OCI-LY3 (cell line): ENCODE measurements around the gene PGF.
A peak's percentile ranks its signal among the peaks of the same experiment; 100 is the strongest.
"Not testable (repeated sequence)": the region's sequence is repeated elsewhere in the genome, so short reads cannot be mapped to it uniquely, and the experiment has no call there.

ENCODE experiments used
- H2AFZ ChIP-seq: fragments of 200-600, 300-600 bp; shearing (Covaris generic); 2 replicates; pipeline ENCODE4 v1.6.0; 2014; ENCODE audit warnings: antibody characterized with exemption, low read depth, low read length
- H3K27ac ChIP-seq: fragments of 200-600, 300-600 bp; sonication (generic); 2 replicates; pipeline ENCODE4 v1.5.1; 2014; ENCODE audit warnings: mild to moderate bottlenecking, low read length, moderate library complexity, mixed read lengths
- H3K27me3 ChIP-seq: fragments of 200-600, 300-600 bp; sonication (generic); 2 replicates; pipeline ENCODE4 v1.6.1; 2014; ENCODE audit warnings: low read depth, low read length, mixed read lengths
- H3K36me3 ChIP-seq: fragments of 200-600, 300-600 bp; sonication (generic); replicated peaks from 2 replicates; pipeline ENCODE3; 2014; ENCODE audit warnings: low read depth, low read length, mixed read lengths
- H3K4me1 ChIP-seq: fragments of 300-600, 200-600 bp; sonication (generic); 2 replicates; pipeline ENCODE4 v1.6.1; 2014; ENCODE audit warnings: low read length, mixed read lengths
- H3K4me2 ChIP-seq: fragments of 200-600, 300-600 bp; sonication (generic); 2 replicates; pipeline ENCODE4 v1.6.1; 2014; ENCODE audit warnings: low read length, mixed read lengths
- H3K4me3 ChIP-seq: fragments of 300-600, 200-600 bp; sonication (generic); 2 replicates; pipeline ENCODE4 v1.5.1; 2014; ENCODE audit warnings: antibody characterized with exemption, mild to moderate bottlenecking, low read length, moderate library complexity
- H3K79me2 ChIP-seq: fragments of 300-600, 200-600 bp; shearing (Covaris generic); 2 replicates; pipeline ENCODE4 v1.6.1; 2014; ENCODE audit warnings: mild to moderate bottlenecking, low read length, mixed read lengths
- H3K9ac ChIP-seq: fragments of 300-600, 200-600 bp; shearing (Covaris generic); 2 replicates; pipeline ENCODE4 v1.6.0; 2014; ENCODE audit warnings: mild to moderate bottlenecking, low read length, moderate library complexity
- H3K9me3 ChIP-seq: fragments of 200-600, 300-600 bp; shearing (Covaris generic); 2 replicates; pipeline ENCODE4 v1.6.1; 2014; ENCODE audit warnings: low read length, mixed read lengths; ENCODE audit not compliant: insufficient read depth
- H4K20me1 ChIP-seq: fragments of 200-600, 300-600 bp; sonication (generic); 2 replicates; pipeline ENCODE4 v1.6.1; 2016; ENCODE audit warnings: low read length, mixed read lengths; ENCODE audit not compliant: insufficient read depth
- EZH2phosphoT487 ChIP-seq: fragments of 200-600 bp; shearing (Covaris generic); IDR thresholded peaks from 2 replicates; pipeline ENCODE4 v1.6.1; 2018; ENCODE audit warnings: antibody characterized with exemption, mixed run types, low read depth
- TF ChIP-seq, protein P1 (sequence below): fragments of 200-600, 300-600 bp; sonication (generic); IDR thresholded peaks from 2 replicates; pipeline ENCODE4 v1.5.1; 2014; ENCODE audit warnings: antibody characterized with exemption, low read length, low read depth

Gene PGF

DNA sequence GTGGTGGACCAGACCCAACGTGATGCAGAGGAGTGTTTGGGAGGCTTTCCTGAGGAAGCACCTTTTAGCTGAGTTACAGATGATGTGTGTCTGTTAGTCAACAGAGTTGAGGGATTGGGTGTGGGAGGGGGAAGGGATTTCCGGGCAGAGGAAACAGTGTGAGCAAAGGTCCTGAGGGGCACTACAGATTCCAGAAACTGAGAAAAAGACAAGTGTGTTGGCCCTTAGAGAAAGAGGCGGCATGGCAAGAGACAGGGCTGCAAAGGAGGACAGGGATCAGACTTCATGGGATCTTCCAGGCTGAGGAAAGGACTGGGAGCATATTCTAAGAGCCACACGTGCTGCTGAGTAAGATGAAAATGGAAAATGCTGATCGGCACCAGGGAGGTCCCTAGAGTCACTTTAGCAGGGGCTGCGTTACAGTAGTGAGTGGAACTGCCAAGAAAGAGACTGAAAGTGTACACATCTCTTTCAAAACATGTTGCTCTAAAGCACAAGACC, 22.9 kb downstream of the PGF start:
- H3K4me1 ChIP-seq: peaks cover 14% of the 10 kb centered on the region

DNA sequence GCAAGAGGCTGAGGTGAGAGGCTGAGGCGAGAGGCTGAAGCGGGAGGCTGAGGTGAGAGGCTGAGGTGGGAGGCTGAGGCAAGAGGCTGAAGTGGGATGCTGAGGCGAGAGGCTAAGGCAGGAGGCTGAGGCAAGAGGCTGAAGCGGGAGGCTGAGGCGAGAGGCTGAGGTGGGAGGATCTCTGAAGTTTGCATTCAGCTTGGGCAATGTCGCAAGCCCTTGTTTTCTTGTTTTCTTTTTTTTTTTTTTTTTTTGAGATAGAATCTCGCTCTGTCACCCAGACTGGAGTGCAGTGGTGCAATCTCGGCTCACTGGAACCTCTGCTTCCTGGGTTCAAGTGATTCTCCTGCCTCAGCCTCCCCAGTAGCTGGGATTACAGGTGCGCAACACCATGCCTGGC, 23.7 kb downstream of the PGF start:
- not testable (repeated sequence) for H3K36me3 ChIP-seq, H3K4me2 ChIP-seq, H2AFZ ChIP-seq, H3K9me3 ChIP-seq, H3K4me3 ChIP-seq, H3K27ac ChIP-seq, H3K79me2 ChIP-seq, H3K9ac ChIP-seq, H4K20me1 ChIP-seq
- Histone ChIP-seq H3K27me3 (peaks cover 21% of the 10 kb centered on the region), H3K4me1 (peaks cover 14% of the 10 kb centered on the region)

More for the DNA sequence above, 22.9 kb downstream of the PGF start:
- Histone ChIP-seq H3K9me3 (no peaks in the 10 kb centered on the region), H3K9ac (no peak overlapping the region), H3K4me3 (0 out of 2 replicates have a peak overlapping the region, but pooled peaks have one; percentile 16), H3K36me3 (no peaks in the 10 kb centered on the region), H2AFZ (peak overlapping the region; percentile 66), H3K27me3 (peaks cover 16% of the 10 kb centered on the region), H3K79me2 (no peaks in the 10 kb centered on the region), H3K4me2 (peak overlapping the region; percentile 49), H3K27ac (no peak overlapping the region), H4K20me1 (no peaks in the 10 kb centered on the region)
- TF ChIP-seq EZH2phosphoT487: no peak
- TF ChIP-seq, protein P1, sequence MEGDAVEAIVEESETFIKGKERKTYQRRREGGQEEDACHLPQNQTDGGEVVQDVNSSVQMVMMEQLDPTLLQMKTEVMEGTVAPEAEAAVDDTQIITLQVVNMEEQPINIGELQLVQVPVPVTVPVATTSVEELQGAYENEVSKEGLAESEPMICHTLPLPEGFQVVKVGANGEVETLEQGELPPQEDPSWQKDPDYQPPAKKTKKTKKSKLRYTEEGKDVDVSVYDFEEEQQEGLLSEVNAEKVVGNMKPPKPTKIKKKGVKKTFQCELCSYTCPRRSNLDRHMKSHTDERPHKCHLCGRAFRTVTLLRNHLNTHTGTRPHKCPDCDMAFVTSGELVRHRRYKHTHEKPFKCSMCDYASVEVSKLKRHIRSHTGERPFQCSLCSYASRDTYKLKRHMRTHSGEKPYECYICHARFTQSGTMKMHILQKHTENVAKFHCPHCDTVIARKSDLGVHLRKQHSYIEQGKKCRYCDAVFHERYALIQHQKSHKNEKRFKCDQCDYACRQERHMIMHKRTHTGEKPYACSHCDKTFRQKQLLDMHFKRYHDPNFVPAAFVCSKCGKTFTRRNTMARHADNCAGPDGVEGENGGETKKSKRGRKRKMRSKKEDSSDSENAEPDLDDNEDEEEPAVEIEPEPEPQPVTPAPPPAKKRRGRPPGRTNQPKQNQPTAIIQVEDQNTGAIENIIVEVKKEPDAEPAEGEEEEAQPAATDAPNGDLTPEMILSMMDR: no peak

DNA sequence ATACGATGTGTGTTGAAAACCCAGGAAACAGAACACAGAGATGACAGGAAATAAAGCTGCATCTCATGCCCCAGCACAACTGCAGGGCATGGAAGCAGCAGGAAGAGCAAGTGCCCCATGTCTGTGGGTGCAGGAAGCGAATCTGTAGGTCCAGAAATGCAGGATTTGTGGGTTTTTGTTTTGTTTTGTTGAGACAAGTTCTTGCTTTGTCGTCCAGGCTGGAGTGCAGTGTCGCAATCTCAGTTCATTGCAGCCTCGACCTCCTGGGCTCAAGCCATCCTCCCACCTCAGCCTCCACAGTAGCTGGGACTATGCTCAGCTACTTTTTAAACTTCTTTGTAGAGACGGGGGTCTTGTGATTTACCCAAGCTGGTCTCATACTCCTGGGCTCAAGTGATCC, 26.2 kb downstream of the PGF start:
- TF ChIP-seq EZH2phosphoT487: no peak
- TF ChIP-seq, protein P1: no peak
- Histone ChIP-seq H2AFZ (no peak overlapping the region), H3K4me1 (peaks cover 14% of the 10 kb centered on the region), H3K9me3 (no peaks in the 10 kb centered on the region), H3K36me3 (no peaks in the 10 kb centered on the region), H3K4me2 (no peak overlapping the region), H3K79me2 (no peaks in the 10 kb centered on the region), H3K9ac (no peak overlapping the region), H3K27me3 (peaks cover 21% of the 10 kb centered on the region), H3K27ac (no peak overlapping the region), H4K20me1 (no peaks in the 10 kb centered on the region), H3K4me3 (no peak overlapping the region)

DNA sequence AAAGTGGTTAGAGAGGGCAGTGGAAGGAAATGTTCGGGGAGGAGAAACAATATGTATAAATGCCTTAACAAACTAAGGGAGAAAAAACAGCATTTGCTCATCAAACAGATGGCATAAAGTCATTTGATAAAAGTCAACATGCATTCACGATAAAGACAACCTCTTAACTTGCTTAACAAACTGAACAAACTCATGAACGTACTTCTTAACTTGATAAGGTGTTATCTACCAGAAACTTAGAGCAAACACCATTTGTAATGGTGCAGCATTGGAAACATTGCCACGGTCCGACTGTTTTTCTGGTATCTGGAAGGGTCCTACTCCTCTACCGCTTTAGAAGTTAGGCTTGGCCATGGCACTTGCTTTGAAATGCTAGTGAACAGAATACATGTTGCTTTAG, 28.2 kb downstream of the PGF start:
- Histone ChIP-seq H4K20me1 (no peaks in the 10 kb centered on the region), H3K4me1 (peaks cover 5% of the 10 kb centered on the region), H3K9ac (no peak overlapping the region), H3K4me2 (no peak overlapping the region), H3K9me3 (no peaks in the 10 kb centered on the region), H3K36me3 (no peaks in the 10 kb centered on the region), H3K79me2 (no peaks in the 10 kb centered on the region), H3K27ac (no peak overlapping the region), H2AFZ (no peak overlapping the region), H3K27me3 (peaks cover 21% of the 10 kb centered on the region), H3K4me3 (no peak overlapping the region)
- TF ChIP-seq, protein P1: no peak
- TF ChIP-seq EZH2phosphoT487: no peak

DNA sequence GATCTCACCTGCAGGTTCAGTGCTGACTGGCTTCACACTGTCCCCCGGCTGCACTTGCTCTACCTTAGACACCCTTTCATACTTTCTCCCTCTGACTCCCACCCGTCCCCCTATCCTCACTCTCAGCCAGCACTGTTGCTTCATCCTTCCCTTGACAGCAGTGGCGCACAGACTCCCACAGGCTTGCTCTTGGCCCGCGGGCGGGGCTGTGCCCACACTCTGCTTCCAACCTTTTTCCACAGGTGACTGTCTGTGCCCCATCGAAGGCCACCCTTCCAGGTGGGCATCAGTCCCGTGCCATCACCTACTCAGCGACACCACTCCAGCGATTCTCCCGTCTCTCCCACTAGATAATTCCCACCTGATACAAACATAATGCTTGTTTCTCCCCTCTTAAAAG, 31.3 kb downstream of the PGF start:
- H2AFZ ChIP-seq: no peak overlapping the region
- H3K27me3 ChIP-seq: peaks cover 13% of the 10 kb centered on the region
- H3K27ac ChIP-seq: no peak overlapping the region
- H3K4me2 ChIP-seq: no peak overlapping the region
- peaks cover 4% of the 10 kb centered on the region for H3K4me1 ChIP-seq
- no peak overlapping the region for H3K9ac ChIP-seq
- no peak for TF ChIP-seq EZH2phosphoT487
- TF ChIP-seq, protein P1: no peak
- H3K79me2 ChIP-seq: no peaks in the 10 kb centered on the region
- H3K4me3 ChIP-seq: no peak overlapping the region
- H3K36me3 ChIP-seq: no peaks in the 10 kb centered on the region
- no peaks in the 10 kb centered on the region for H3K9me3 ChIP-seq
- H4K20me1 ChIP-seq: no peaks in the 10 kb centered on the region
